ENCODE data around the gene SYT9. TPM values are rescaled to one million over a fixed set of nuclear protein-coding genes. Genes with fewer than 3 reads are reported as not detected.
A peak's percentile ranks its signal among the peaks of the same experiment; 100 is the strongest.
"Not testable (repeated sequence)": the region's sequence is repeated elsewhere in the genome, so short reads cannot be mapped to it uniquely, and the experiment has no call there.

Gene SYT9
- total RNA-seq, 2 experiments from 2014 or later: not detected

GRCh38 chr11:7516475-7516874 is 264.8 kb downstream of the SYT9 start:
- Mint-ChIP-seq H3K36me3 (ENCODE audit: low read depth) (peaks cover 26% of the 10 kb centered on the region), H3K27ac (peak overlapping the region; percentile 4), H3K9me3 (peaks cover 5% of the 10 kb centered on the region), H3K4me1 (peaks cover 56% of the 10 kb centered on the region), H3K27me3 (peaks cover 13% of the 10 kb centered on the region), H3K4me3 (no peak overlapping the region)
- ChIA-PET CTCF (no interaction called here), POLR2A (no interaction called here)
- DNase-seq: no peak

GRCh38 chr11:7517743-7518142 is 266.0 kb downstream of the SYT9 start:
- POLR2A ChIA-PET, H3K9me3 Mint-ChIP-seq, DNase-seq, H3K27ac Mint-ChIP-seq, H3K4me3 Mint-ChIP-seq: not testable (repeated sequence)
- CTCF ChIA-PET: interaction anchor here (1.2 kb wide), 1 partner anchor 13 kb away, joined by 3 read pairs; no protein-coding TSS in a partner anchor
- Mint-ChIP-seq H3K27me3 (peaks cover 13% of the 10 kb centered on the region), H3K4me1 (peaks cover 46% of the 10 kb centered on the region), H3K36me3 (ENCODE audit: low read depth) (peaks cover 26% of the 10 kb centered on the region)

Small RNA genes within 50 kb of the gene (microRNA-seq; reads per million reads assigned to microRNA genes)
- not detected for gene MIR302E (ENCODE audit: borderline microRNAs expressed, borderline replicate concordance)

Other genes with a start within 250 kb of the SYT9 start
- gene ZNF214, start 231.6 kb upstream of the SYT9 start, total RNA-seq: not detected
- under 1 TPM in 1 of 2 experiments, not detected in 1; 0.05 TPM for gene NLRP14, start 231.4 kb upstream of the SYT9 start, total RNA-seq
- gene RBMXL2, start 162.9 kb upstream of the SYT9 start, total RNA-seq: not detected
- gene OLFML1, start 233.6 kb downstream of the SYT9 start, total RNA-seq: not detected